SK-MEL-5 (cell line): ENCODE measurements around the gene OSM. TPM values are rescaled to one million over a fixed set of nuclear protein-coding genes. Genes with fewer than 3 reads are reported as not detected.

ENCODE experiments used
- DNase-seq: peaks from one replicate; pipeline ENCODE4 v3.0.0-alpha.2; 2016; ENCODE audit warnings: low read depth, low spot score
- in situ Hi-C: cut with HindIII; loops from 2 replicates; pipeline ENCODE4 v1.10.0; 2016; ENCODE audit warnings: low sequenced_read_pairs, high pct_unique_total_duplicates, low pct_unique_long_range_greater_than_20kb
- total RNA-seq: library from RNA; depleted of rRNA; stranded (reverse); fragments of >200 nt; shearing (Covaris generic); gene quantifications from 2 replicates; pipeline ENCODE4 v1.2.3, GENCODE V29; 2014

Gene OSM
- total RNA-seq, 1 experiment from 2014 or later, result not detected

DNA sequence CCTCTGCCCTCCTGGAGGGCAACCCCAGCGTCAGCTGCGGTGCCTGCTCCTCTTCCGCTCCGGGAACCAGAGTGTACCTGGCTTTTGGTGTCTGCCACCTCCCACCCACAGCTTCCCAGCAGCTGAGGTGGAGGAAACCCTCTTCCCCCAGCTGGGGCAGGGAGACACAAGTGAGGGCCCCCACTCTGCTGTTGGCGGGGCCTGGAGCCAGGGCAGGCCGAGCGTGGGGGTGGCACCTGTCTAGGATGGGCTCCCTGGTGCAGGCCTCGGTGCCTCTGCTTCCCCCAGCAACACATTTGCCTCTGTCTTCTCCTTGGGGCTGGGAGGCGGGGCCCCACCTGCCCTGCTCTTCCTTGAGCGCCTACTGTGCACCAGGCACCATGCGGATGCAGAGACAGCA lies 6.4 kb downstream of the OSM start:
- DNase-seq, result no peak
- in situ Hi-C loops, result no loop called here

DNA sequence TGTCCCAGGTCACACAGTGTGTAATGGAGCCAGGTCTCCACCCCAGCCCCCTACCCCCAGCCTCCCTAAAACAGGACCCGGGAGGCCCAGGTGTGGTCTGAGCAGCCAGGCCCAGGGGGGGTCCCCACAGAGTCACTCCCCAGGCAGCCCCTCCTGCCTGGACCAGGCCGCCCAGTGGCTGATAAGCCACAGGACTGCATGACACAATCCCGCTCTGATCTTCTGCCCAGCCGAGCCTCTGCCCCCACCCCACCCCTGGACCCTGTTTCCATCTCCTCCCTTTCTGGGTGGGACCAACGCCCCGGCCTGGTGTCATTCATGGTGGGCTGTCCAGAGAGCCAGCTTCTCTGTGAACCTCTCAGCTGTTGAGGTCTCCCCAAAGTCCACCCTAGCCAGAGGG lies 12.3 kb downstream of the OSM start:
- no peak for DNase-seq
- in situ Hi-C loops, result no loop called here

DNA sequence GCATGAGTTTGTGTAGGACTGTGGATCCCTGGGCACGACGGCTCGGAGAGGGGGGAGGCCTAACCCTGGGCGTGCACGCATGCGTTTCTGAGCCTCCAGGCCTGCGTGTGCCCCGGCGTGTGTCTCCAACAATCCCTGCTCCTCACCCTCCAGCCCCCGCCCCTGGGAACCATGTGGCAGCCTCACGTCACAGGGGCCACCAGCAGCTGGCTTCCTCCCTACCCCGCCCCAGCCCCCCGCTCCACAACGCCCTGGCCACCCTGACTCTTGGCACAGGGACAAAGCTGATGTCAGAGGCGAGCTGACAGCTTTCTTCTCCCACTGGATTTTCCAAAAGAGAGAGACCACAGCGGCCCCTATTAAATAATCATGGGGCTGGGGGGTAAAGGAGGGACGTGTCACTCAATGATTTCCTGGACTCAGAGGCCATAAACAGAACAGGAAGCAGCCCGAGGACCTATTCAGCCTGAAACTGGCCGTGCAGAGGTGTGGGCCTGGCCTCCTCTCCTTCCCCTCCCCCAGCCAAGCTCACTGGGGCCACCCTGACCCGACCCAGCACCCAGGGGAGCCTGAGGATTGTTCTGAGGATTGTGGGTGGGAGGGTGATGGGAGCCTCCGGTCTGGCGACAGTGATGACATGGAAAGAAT lies 13.3 kb downstream of the OSM start:
- DNase-seq, result no peak
- in situ Hi-C loops, result no loop called here

- DNase-seq, result no peak
- in situ Hi-C loops, result no loop called here
These were observed 14.0 kb downstream of the OSM start for GRCh38 chr22:30252411-30253204.

GRCh38 chr22:30251711-30252110 lies 14.9 kb downstream of the OSM start:
- in situ Hi-C loops, result no loop called here
- DNase-seq, result no peak

- in situ Hi-C loops, result no loop called here
- DNase-seq, result no peak
These were observed 15.9 kb downstream of the OSM start for GRCh38 chr22:30250661-30251267.

GRCh38 chr22:30250039-30250565 lies 16.5 kb downstream of the OSM start:
- no peak for DNase-seq
- in situ Hi-C loops, result no loop called here

DNA sequence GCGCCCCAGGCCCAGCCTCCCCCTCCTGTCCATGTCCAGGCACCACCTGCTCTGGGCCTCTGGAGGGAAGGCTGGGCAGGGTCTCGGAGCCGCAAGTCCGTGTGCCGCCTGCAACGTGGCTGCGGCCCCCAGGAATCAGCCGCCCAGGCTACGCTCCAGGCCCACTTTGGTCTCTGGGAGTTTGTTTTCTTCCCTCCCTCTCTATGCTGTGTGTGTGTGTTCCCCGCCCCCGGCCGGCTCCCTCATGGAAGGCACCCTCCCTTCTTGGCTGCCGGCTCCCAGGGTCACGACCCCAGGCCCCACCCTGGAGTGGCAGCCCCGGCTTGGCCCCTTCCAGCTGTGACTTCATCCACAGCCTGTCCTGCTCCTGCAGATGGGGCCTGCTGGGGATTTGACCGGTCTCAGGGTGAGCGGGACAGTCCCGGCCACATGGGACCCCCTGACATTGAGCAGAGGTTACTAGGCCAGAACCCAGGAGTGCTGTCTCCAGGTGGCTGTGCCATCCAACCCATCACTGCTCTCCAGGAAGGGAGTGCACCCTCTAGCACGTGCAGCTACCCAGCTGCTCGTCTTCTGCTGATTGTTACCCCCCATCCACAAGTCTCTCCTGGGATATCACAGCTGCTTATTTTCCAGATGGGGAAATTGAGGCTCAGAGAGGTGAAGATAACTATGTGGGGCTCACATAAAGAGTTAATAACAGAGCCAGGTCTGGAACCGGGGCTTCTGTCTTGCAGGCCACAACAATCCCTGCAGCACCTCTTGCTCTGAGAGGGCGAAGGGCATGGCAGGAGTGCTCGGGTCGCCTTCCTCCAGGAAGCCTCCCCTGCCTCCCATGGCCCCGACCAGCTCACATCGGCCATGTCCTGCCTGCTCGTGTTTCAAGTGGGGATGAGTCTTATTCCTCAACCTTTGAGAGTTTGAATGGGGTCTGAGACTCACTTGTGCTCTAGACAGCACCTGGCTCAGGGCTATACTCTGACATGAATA lies 17.3 kb downstream of the OSM start:
- no peak for DNase-seq

DNA sequence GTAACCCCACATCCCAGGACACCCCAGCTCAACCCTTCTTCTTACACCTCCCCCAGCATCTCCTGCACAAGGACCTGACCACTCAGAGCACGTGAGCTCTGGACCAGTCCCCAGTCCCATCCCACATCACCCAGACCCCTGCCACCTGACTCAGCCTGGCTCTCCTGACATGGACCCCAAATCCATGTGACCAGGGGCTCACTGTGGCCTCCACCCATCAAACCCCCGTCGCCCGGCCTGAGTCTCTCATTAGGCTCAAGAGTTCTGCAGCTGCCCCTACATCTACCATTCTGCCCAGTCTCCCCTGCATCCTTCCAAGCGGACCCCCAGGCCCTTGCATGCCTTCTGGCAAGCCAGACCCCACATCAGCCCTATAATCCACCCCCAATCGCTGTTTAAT lies 18.2 kb downstream of the OSM start:
- in situ Hi-C loops, result no loop called here

More for the DNA sequence above, 17.3 kb downstream of the OSM start:
- in situ Hi-C loops, result no loop called here

GRCh38 chr22:30247974-30248373 lies 18.7 kb downstream of the OSM start:
- in situ Hi-C loops, result no loop called here
- DNase-seq, result no peak

More for the DNA sequence above, 18.2 kb downstream of the OSM start:
- no peak for DNase-seq

- no peak for DNase-seq
- in situ Hi-C loops, result no loop called here
These were observed 19.1 kb downstream of the OSM start for GRCh38 chr22:30247561-30247960.

GRCh38 chr22:30246814-30247376 lies 19.8 kb downstream of the OSM start:
- in situ Hi-C loops, result no loop called here

DNA sequence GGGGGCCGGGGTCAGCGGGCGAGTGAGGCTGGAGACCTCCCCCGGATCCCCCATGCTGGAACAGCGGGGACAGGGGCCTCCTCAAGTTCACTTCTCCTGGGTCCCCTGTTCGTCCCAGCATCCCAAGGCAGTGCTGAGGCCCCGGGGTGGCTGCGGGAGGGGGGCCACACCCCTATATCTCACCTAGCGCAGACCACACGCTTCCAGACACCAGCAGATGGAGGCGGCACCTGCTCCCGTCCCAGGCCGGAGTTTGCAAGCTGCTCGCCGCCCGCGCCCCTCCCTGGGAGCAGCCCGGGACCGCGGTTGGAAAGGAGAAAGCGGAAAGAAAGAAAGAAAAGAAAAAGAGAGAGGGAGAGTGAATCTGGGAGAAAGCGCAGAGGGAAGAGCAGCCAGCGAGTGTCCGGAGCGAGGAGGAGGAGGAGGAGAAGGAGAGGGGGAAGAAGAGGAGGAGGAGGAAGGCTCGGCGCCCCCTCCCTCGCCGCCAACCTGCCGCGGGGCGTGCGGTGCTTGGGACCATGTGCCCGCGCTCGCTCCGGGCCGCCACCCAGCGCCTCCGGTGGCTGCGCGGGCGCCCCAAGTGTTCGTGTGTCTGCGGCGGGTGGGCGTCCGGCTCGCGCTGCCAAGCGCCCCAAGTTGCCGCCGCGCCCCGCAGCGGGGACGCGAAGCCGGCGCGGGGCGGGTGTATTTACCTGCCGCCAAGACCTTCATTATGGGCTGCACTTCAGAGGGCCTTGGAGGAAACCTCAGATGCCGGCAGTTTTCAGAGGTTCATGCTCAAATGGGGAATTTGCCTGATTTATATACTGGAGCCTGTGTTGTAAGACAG lies 20.5 kb downstream of the OSM start, which contains the start of gene LIF:
Gene LIF, minus strand, starts transcription at position 775 of the 829 bp plus-strand sequence. Its CDS starts 64 bp downstream, at position 711.
- no peak for DNase-seq
- in situ Hi-C loops, result no loop called here

More at GRCh38 chr22:30246814-30247376, 19.8 kb downstream of the OSM start:
- no peak for DNase-seq

DNA sequence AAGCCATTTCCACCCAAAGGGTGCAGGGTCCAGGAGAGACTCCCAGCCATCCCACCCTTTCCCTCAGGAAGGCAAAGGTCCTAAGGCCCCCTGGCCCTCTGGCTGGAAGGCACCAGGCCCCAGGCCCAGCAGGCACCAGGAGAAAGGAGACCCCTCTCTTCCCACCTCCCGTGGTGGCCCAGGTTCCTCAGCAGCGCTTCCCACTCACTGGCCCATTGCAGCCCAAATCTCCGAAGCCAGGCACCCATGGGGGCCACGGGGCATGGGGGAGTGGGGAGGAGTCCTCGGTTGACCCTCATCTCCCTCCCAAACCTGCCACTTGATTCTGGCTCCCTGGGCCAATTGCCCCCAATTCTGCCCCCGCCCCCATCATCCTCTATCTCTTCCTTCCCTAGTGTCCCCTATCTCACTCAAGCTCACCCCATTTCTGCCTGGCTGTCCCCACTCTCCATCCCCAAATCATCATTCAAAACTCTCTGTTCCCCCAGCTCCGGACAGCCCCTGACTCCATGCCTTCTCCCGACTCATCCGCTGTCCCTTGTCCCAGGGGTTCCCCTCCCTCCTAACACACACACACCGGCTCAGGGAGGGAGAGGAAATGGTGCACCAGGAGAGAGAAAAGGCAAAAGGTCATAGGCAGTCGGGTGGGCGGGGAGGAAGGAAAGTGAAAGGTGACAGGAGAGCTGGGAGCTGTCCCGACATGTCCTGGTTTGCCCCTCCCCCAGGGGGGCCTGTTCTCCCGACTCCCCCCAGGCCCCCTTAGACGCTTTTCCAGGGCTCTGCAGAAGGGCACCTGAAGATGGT lies 21.3 kb downstream of the OSM start:
- in situ Hi-C loops, result no loop called here
- no peak for DNase-seq

GRCh38 chr22:30244641-30245040 lies 22.0 kb downstream of the OSM start:
- in situ Hi-C loops, result no loop called here
- DNase-seq, result no peak
